Neural progenitor cell (in vitro differentiated cells): ENCODE measurements around the gene CPLX3. TPM values are rescaled to one million over a fixed set of nuclear protein-coding genes. Genes with fewer than 3 reads are reported as not detected.
A peak's percentile ranks its signal among the peaks of the same experiment; 100 is the strongest.

ENCODE experiments used
- DNase-seq: peaks from one replicate; pipeline ENCODE4 v3.0.0-alpha.2; 2016; ENCODE audit warnings: low spot score
- H2AFZ ChIP-seq: fragments of 200-600 bp; sonication (generic); replicated peaks from 2 replicates; pipeline ENCODE4 v1.6.1; 2016; ENCODE audit warnings: antibody characterized with exemption
- H3F3A ChIP-seq: fragments of 200-600 bp; sonication (generic); 2 replicates; pipeline ENCODE4 v1.6.1; 2016; ENCODE audit warnings: antibody characterized with exemption, low read depth
- H3K27ac ChIP-seq: fragments of 200-600 bp; sonication (generic); 2 replicates; pipeline ENCODE4 v1.5.1; 2016; ENCODE audit warnings: mild to moderate bottlenecking
- H3K27me3 ChIP-seq: fragments of 200-600 bp; sonication (generic); 2 replicates; pipeline ENCODE4 v1.6.1; 2016; ENCODE audit warnings: mild to moderate bottlenecking, moderate library complexity
- H3K36me3 ChIP-seq: fragments of 200-600 bp; sonication (generic); 2 replicates; pipeline ENCODE4 v1.5.1; 2016
- H3K4me1 ChIP-seq: fragments of 200-600 bp; sonication (generic); 2 replicates; pipeline ENCODE4 v1.6.1; 2016; ENCODE audit warnings: mixed run types
- H3K4me2 ChIP-seq: fragments of 200-600 bp; sonication (generic); 2 replicates; pipeline ENCODE4 v1.6.1; 2016
- H3K4me3 ChIP-seq: fragments of 200-600 bp; sonication (generic); 2 replicates; pipeline ENCODE4 v1.5.1; 2016
- H3K79me2 ChIP-seq: fragments of 200-600 bp; sonication (generic); 2 replicates; pipeline ENCODE4 v1.6.1; 2016; ENCODE audit warnings: low read depth
- H3K9ac ChIP-seq: fragments of 200-600 bp; sonication (generic); 2 replicates; pipeline ENCODE4 v1.6.1; 2016
- H3K9me3 ChIP-seq: fragments of 200-600 bp; sonication (generic); 2 replicates; pipeline ENCODE4 v1.5.1; 2016; ENCODE audit warnings: low read depth
- H4K20me1 ChIP-seq: fragments of 200-600 bp; sonication (generic); 2 replicates; pipeline ENCODE4 v1.6.1; 2016; ENCODE audit warnings: low read depth
- H3K27ac Mint-ChIP-seq: 3 replicates; pipeline ENCODE4 v1.8.0; 2021; ENCODE audit warnings: mixed read lengths
- H3K27me3 Mint-ChIP-seq: 2 replicates; pipeline ENCODE4 v1.8.0; 2022; ENCODE audit warnings: low read depth, mild to moderate bottlenecking, inconsistent platforms, moderate library complexity, mixed read lengths; ENCODE audit not compliant: insufficient read depth
- H3K36me3 Mint-ChIP-seq: 3 replicates; pipeline ENCODE4 v1.8.0; 2021; ENCODE audit warnings: mixed read lengths
- H3K4me1 Mint-ChIP-seq: 3 replicates; pipeline ENCODE4 v1.8.0; 2021; ENCODE audit warnings: mixed read lengths
- H3K4me3 Mint-ChIP-seq: 3 replicates; pipeline ENCODE4 v1.8.0; 2021; ENCODE audit warnings: mild to moderate bottlenecking, moderate library complexity, mixed read lengths
- H3K9me3 Mint-ChIP-seq: 3 replicates; pipeline ENCODE4 v1.8.0; 2020; ENCODE audit warnings: mixed read lengths
- CTCF ChIP-seq: fragments of 200-600 bp; sonication (generic); IDR thresholded peaks from 2 replicates; pipeline ENCODE4 v1.5.1; 2017; ENCODE audit warnings: antibody characterized with exemption, mild to moderate bottlenecking
- EZH2 ChIP-seq: fragments of 200-600 bp; sonication (generic); IDR thresholded peaks from 2 replicates; pipeline ENCODE4 v1.6.1; 2017; ENCODE audit warnings: antibody characterized with exemption, mild to moderate bottlenecking, moderate library complexity
- EZH2phosphoT487 ChIP-seq: fragments of 200-600 bp; sonication (generic); IDR thresholded peaks from 2 replicates; pipeline ENCODE4 v1.6.1; 2017; ENCODE audit warnings: antibody characterized with exemption
- total RNA-seq: library from RNA; depleted of rRNA; stranded (reverse); fragments of >200 nt; gene quantifications from 2 replicates; pipeline ENCODE4 v1.2.3, GENCODE V29; 2015; ENCODE audit warnings: low replicate concordance

Gene CPLX3
- total RNA-seq, 1 donor from 2014 or later = not detected

- H3K79me2 ChIP-seq = no peaks in the 10 kb centered on the region
- H3K9me3 ChIP-seq = no peaks in the 10 kb centered on the region
- peaks cover 30% of the 10 kb centered on the region for H3K4me1 ChIP-seq
- no peak overlapping the region for H3K27ac Mint-ChIP-seq
- H4K20me1 ChIP-seq = peaks cover 30% of the 10 kb centered on the region
- peaks cover 45% of the 10 kb centered on the region for H3K27me3 ChIP-seq
- peaks cover 22% of the 10 kb centered on the region for H3F3A ChIP-seq
- peak overlapping the region; percentile 62 for H3K4me3 Mint-ChIP-seq
- TF ChIP-seq EZH2phosphoT487 (no peak), EZH2 (no peak), CTCF (no peak)
- no peak overlapping the region for H3K27ac ChIP-seq
- H3K36me3 Mint-ChIP-seq = no peaks in the 10 kb centered on the region
- peaks cover 32% of the 10 kb centered on the region for H3K27me3 Mint-ChIP-seq
- H3K9ac ChIP-seq = no peak overlapping the region
- H3K9me3 Mint-ChIP-seq = no peaks in the 10 kb centered on the region
- H3K4me3 ChIP-seq = no peak overlapping the region
- H3K36me3 ChIP-seq = no peaks in the 10 kb centered on the region
- H3K4me2 ChIP-seq = no peak overlapping the region
- no peak overlapping the region for H2AFZ ChIP-seq
- peaks cover 30% of the 10 kb centered on the region for H3K4me1 Mint-ChIP-seq
- no peak for DNase-seq
Measured at GRCh38 chr15:74823324-74823723, 3.1 kb upstream of the CPLX3 start.

- TF ChIP-seq EZH2phosphoT487 (no peak), CTCF (no peak), EZH2 (no peak)
- Histone ChIP-seq H3K79me2 (no peaks in the 10 kb centered on the region), H3K36me3 (no peaks in the 10 kb centered on the region), H3K9ac (no peak overlapping the region), H3K27ac (no peak overlapping the region), H3K4me1 (peaks cover 30% of the 10 kb centered on the region), H3K27me3 (peaks cover 58% of the 10 kb centered on the region), H3K4me3 (no peak overlapping the region), H3F3A (peaks cover 22% of the 10 kb centered on the region), H3K4me2 (no peak overlapping the region), H4K20me1 (peaks cover 30% of the 10 kb centered on the region), H3K9me3 (no peaks in the 10 kb centered on the region), H2AFZ (no peak overlapping the region)
- DNase-seq = no peak
- Mint-ChIP-seq H3K27ac (no peak overlapping the region), H3K4me1 (peaks cover 28% of the 10 kb centered on the region), H3K27me3 (peaks cover 41% of the 10 kb centered on the region), H3K36me3 (no peaks in the 10 kb centered on the region), H3K9me3 (no peaks in the 10 kb centered on the region), H3K4me3 (peak overlapping the region; percentile 16)
Measured at GRCh38 chr15:74824976-74825375, 1.5 kb upstream of the CPLX3 start.

- no peak for DNase-seq
- Histone ChIP-seq H3K9ac (no peak overlapping the region), H4K20me1 (peaks cover 30% of the 10 kb centered on the region), H3K9me3 (no peaks in the 10 kb centered on the region), H3K79me2 (no peaks in the 10 kb centered on the region), H3K27ac (no peak overlapping the region), H3K4me3 (no peak overlapping the region), H3K36me3 (no peaks in the 10 kb centered on the region), H3K4me1 (peaks cover 24% of the 10 kb centered on the region), H3K27me3 (peaks cover 58% of the 10 kb centered on the region), H3F3A (peaks cover 17% of the 10 kb centered on the region), H2AFZ (no peak overlapping the region), H3K4me2 (peak overlapping the region; percentile 59)
- Mint-ChIP-seq H3K36me3 (no peaks in the 10 kb centered on the region), H3K27me3 (peaks cover 47% of the 10 kb centered on the region), H3K4me3 (no peak overlapping the region), H3K9me3 (no peaks in the 10 kb centered on the region), H3K4me1 (peaks cover 24% of the 10 kb centered on the region), H3K27ac (no peak overlapping the region)
- TF ChIP-seq CTCF (no peak), EZH2phosphoT487 (no peak), EZH2 (no peak)
Measured at GRCh38 chr15:74825866-74826265, 561 bp upstream of the CPLX3 start.
